Spleen (tissue), 11 donors: ENCODE data around the gene PARP11. TPM values are rescaled to one million over a fixed set of nuclear protein-coding genes. Genes with fewer than 3 reads are reported as not detected.

ENCODE experiments used
- DNase-seq: peaks from one replicate; pipeline ENCODE4 v3.0.0-alpha.2; 2020
- H3K27ac ChIP-seq, 8 donors: fragments of 200-600 bp; sonication (generic) in 7 of 8; 1 replicate in 4 of 8; 2 replicates in 4 of 8; pipeline versions ENCODE4 v1.5.0 to v1.8.0; 2016 to 2021; ENCODE audit warnings: inconsistent platforms in 4 of 8, mild to moderate bottlenecking in 4 of 8, moderate library complexity in 1 of 8
- H3K27me3 ChIP-seq, 7 donors: fragments of 200-600 bp; sonication (generic) in 6 of 7; replicated peaks in 1 of 7; 1 replicate in 4 of 7; 2 replicates in 3 of 7; pipeline versions ENCODE4 v1.5.0 to v1.8.0; 2016 to 2021; ENCODE audit warnings: inconsistent platforms in 3 of 7, mild to moderate bottlenecking in 1 of 7
- H3K36me3 ChIP-seq, 6 donors: fragments of 200-600 bp; sonication (generic) in 5 of 6; 1 replicate in 4 of 6; 2 replicates in 2 of 6; pipeline versions ENCODE4 v1.5.0 to v1.8.0; 2016 to 2021; ENCODE audit warnings: inconsistent platforms in 2 of 6
- H3K4me1 ChIP-seq, 6 donors: fragments of 200-600 bp; sonication (generic) in 5 of 6; 1 replicate in 3 of 6; 2 replicates in 3 of 6; pipeline versions ENCODE4 v1.5.0 to v1.8.0; 2016 to 2021; ENCODE audit warnings: inconsistent platforms in 3 of 6
- H3K4me3 ChIP-seq, 8 donors: fragments of 200-600 bp; sonication (generic) in 7 of 8; 1 replicate in 4 of 8; 2 replicates in 4 of 8; pipeline versions ENCODE4 v1.5.0 to v1.8.0; 2016 to 2021; ENCODE audit warnings: inconsistent platforms in 4 of 8, mild to moderate bottlenecking in 4 of 8, moderate library complexity in 2 of 8
- H3K9me3 ChIP-seq, 8 donors: fragments of 200-600 bp; sonication (generic) in 7 of 8; 1 replicate in 4 of 8; 2 replicates in 4 of 8; pipeline versions ENCODE4 v1.5.0 to v1.8.0; 2016 to 2021; ENCODE audit warnings: inconsistent platforms in 4 of 8
- CTCF ChIP-seq, 11 experiments: fragments of 200-600 bp in 7 of 11; fragments of 450-650 bp in 4 of 11; sonication (generic) in 4 of 11; IDR thresholded peaks in 8 of 11; conservative IDR thresholded peaks in 3 of 11; 1 replicate in 7 of 11; 2 replicates in 4 of 11; pipeline versions ENCODE4 v1.4.0 to v1.8.0; 2016 to 2021; ENCODE audit warnings: antibody characterized with exemption in 11 of 11, inconsistent platforms in 4 of 11, mild to moderate bottlenecking in 1 of 11
- POLR2A ChIP-seq, 3 donors: fragments of 450-650 bp; IDR thresholded peaks; one replicate each; pipeline ENCODE4 v1.5.1; 2017; ENCODE audit warnings: antibody characterized with exemption in 3 of 3, mild to moderate bottlenecking in 1 of 3
- POLR2AphosphoS5 ChIP-seq, 3 donors: sonication (generic); formaldehyde crosslinking; IDR thresholded peaks; one replicate each; pipeline ENCODE4 v1.5.1; 2017; ENCODE audit warnings: antibody characterized with exemption in 3 of 3
- WGBS, 5 donors: extraction: QIAGEN DNeasy Blood & Tissue Kit in 3 of 5; methylation state at CpG; one replicate each; pipeline versions ENCODE4 v1.1.5 to v1.1.7; 2013 to 2018; 5-methylcytosine and 5-hydroxymethylcytosine counted together
- intact Hi-C: fragments of 100-400 bp; cut with DNase I; formaldehyde crosslinking; loops from one replicate; pipeline ENCODE4 v1.15.0; 2023; ENCODE audit warnings: low total_unique reads
- polyA plus RNA-seq, 3 donors: library from polyadenylated mRNA; stranded (reverse); fragments of 200-250 nt; gene quantifications; one replicate each; pipeline ENCODE4 v1.2.1, GENCODE V29; 2013
- total RNA-seq, 7 donors: library from RNA; depleted of rRNA in 3 of 7; stranded (reverse); fragments of >200 nt in 3 of 7; fragmentation: NEBNext Ultra II Directional in 4 of 7; extraction: Animal tissue kit (Norgen Biotek cat#: 25700) in 4 of 7; gene quantifications; one replicate each; pipeline versions ENCODE4 v1.1.0 to v1.2.1, GENCODE V29; 2016 to 2021
- donor health status: healthy with polysubstance abuse.
- donor health status: DM: no; HTN: no; CAD: no; lungs with moderate emphysema.
- donor health status: DM: no; HTN: no; CAD: no.
- donor health status: Bipolar disorder and iron deficiency.
- donor health status: healthy.
- donor health status: DM: no; HTN: no; CAD: no.
- donor health status: DM: yes; HTN: yes; CAD: no.

Gene PARP11
- total and polyA plus RNA-seq, 10 donors: 3.7 to 25.2 (median 17.8) TPM

- Histone ChIP-seq H3K27me3 (no peaks in the 10 kb centered on the region), H3K4me1 (no peaks in the 10 kb centered on the region), H3K36me3 (no peaks in the 10 kb centered on the region), H3K27ac (no peak overlapping the region), H3K9me3 (no peaks in the 10 kb centered on the region), H3K4me3 (no peak overlapping the region)
- intact Hi-C loops: loop anchor here (10.0 kb wide), 1 partner anchor 473 kb away; no protein-coding TSS in a partner anchor
- DNase-seq: no peak
- WGBS, 5 donors: 65 to 75% (median 70%) methylated on average over 3 of the region's 3 CpGs
- no peak for TF ChIP-seq POLR2A (IDR thresholded peaks at IDR 0.05)
- no peak for TF ChIP-seq POLR2AphosphoS5 (IDR thresholded peaks at IDR 0.05)
- peak; percentile 29 to 75 (median 65) for TF ChIP-seq CTCF (IDR thresholded peaks at IDR 0.05 in 8 of 11, conservative IDR thresholded peaks at IDR 0.05 in 3 of 11)
Observed at GRCh38 chr12:3777206-3777809, 95.9 kb downstream of the PARP11 start.

GRCh38 chr12:3775385-3776035, 97.7 kb downstream of the PARP11 start:
- no peak for DNase-seq
- intact Hi-C loops: loop anchor here (10.0 kb wide), 1 partner anchor 471 kb away; no protein-coding TSS in a partner anchor
- Histone ChIP-seq H3K9me3 (no peaks in the 10 kb centered on the region), H3K36me3 (no peaks in the 10 kb centered on the region), H3K4me3 (no peak overlapping the region), H3K27me3 (no peaks in the 10 kb centered on the region), H3K27ac (no peak overlapping the region), H3K4me1 (no peaks in the 10 kb centered on the region)
- 78 to 90% (median 88%) methylated on average over 5 of the region's 5 CpGs for WGBS, 5 donors
- TF ChIP-seq POLR2A (IDR thresholded peaks at IDR 0.05): no peak
- TF ChIP-seq POLR2AphosphoS5 (IDR thresholded peaks at IDR 0.05): no peak
- TF ChIP-seq CTCF (IDR thresholded peaks at IDR 0.05 in 8 of 11, conservative IDR thresholded peaks at IDR 0.05 in 3 of 11): no peak

- Histone ChIP-seq H3K4me1 (no peaks in the 10 kb centered on the region), H3K9me3 (no peaks in the 10 kb centered on the region), H3K4me3 (no peak overlapping the region), H3K27ac (no peak overlapping the region), H3K27me3 (no peaks in the 10 kb centered on the region), H3K36me3 (no peaks in the 10 kb centered on the region)
- intact Hi-C loops: loop anchor here (10.0 kb wide), 1 partner anchor 468 kb away; no protein-coding TSS in a partner anchor
- 30 to 50% (median 36%) methylated on average over 4 of the region's 4 CpGs for WGBS, 5 donors
- TF ChIP-seq POLR2AphosphoS5 (IDR thresholded peaks at IDR 0.05): no peak
- TF ChIP-seq CTCF (IDR thresholded peaks at IDR 0.05 in 8 of 11, conservative IDR thresholded peaks at IDR 0.05 in 3 of 11): no peak
- TF ChIP-seq POLR2A (IDR thresholded peaks at IDR 0.05): no peak
- DNase-seq: no peak
Observed at GRCh38 chr12:3772380-3772779, 100.8 kb downstream of the PARP11 start.

- intact Hi-C loops: loop anchor here (10.0 kb wide), 1 partner anchor 467 kb away; no protein-coding TSS in a partner anchor
Observed at GRCh38 chr12:3771853-3772252, 101.3 kb downstream of the PARP11 start.

More at GRCh38 chr12:3771853-3772252, 101.3 kb downstream of the PARP11 start:
- Histone ChIP-seq H3K27me3 (no peaks in the 10 kb centered on the region), H3K4me1 (no peaks in the 10 kb centered on the region), H3K27ac (no peak overlapping the region), H3K36me3 (no peaks in the 10 kb centered on the region), H3K4me3 (no peak overlapping the region), H3K9me3 (no peaks in the 10 kb centered on the region)
- WGBS, 5 donors: 75 to 100% (median 81%) methylated on average over 1 of the region's 1 CpG
- no peak for TF ChIP-seq POLR2AphosphoS5 (IDR thresholded peaks at IDR 0.05)
- TF ChIP-seq CTCF (IDR thresholded peaks at IDR 0.05 in 8 of 11, conservative IDR thresholded peaks at IDR 0.05 in 3 of 11): no peak
- TF ChIP-seq POLR2A (IDR thresholded peaks at IDR 0.05): no peak
- DNase-seq: no peak
